ENCODE measurements around the gene FAAP100. TPM values are rescaled to one million over a fixed set of nuclear protein-coding genes. Genes with fewer than 3 reads are reported as not detected.

Gene FAAP100
- total RNA-seq, 1 experiment from 2014 or later: 54.7 TPM

DNA sequence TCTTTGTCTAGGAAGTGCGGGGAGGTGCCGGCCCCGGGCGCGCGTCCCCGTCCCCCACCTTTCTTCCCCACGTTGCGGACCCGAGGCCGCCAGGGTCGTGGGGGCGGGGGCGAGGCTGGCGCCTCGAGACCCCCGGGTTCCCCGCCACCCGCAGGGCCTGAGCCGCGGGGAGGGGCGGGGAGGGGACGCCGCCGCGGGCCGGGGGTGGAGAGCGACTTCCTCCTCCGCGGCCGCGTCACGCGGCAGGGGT, 37.7 kb downstream of the FAAP100 start (continued):
- TF ChIP-seq, protein P1, sequence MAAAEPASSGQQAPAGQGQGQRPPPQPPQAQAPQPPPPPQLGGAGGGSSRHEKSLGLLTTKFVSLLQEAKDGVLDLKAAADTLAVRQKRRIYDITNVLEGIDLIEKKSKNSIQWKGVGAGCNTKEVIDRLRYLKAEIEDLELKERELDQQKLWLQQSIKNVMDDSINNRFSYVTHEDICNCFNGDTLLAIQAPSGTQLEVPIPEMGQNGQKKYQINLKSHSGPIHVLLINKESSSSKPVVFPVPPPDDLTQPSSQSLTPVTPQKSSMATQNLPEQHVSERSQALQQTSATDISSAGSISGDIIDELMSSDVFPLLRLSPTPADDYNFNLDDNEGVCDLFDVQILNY (CRISPR knock-in tag; IDR thresholded peaks at IDR 0.05): no peak
- TF ChIP-seq, protein P2, sequence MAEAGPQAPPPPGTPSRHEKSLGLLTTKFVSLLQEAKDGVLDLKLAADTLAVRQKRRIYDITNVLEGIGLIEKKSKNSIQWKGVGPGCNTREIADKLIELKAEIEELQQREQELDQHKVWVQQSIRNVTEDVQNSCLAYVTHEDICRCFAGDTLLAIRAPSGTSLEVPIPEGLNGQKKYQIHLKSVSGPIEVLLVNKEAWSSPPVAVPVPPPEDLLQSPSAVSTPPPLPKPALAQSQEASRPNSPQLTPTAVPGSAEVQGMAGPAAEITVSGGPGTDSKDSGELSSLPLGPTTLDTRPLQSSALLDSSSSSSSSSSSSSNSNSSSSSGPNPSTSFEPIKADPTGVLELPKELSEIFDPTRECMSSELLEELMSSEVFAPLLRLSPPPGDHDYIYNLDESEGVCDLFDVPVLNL (CRISPR knock-in tag; IDR thresholded peaks at IDR 0.05; ENCODE audit: borderline replicate concordance, low read depth): no peak
- TF ChIP-seq ZNF416 (CRISPR knock-in tag; IDR thresholded peaks at IDR 0.05) (no peak), KAT7 (CRISPR knock-in tag; IDR thresholded peaks at IDR 0.05; ENCODE audit: borderline replicate concordance) (peak; percentile 37; the same call in 1 of the 2 replicates)

DNA sequence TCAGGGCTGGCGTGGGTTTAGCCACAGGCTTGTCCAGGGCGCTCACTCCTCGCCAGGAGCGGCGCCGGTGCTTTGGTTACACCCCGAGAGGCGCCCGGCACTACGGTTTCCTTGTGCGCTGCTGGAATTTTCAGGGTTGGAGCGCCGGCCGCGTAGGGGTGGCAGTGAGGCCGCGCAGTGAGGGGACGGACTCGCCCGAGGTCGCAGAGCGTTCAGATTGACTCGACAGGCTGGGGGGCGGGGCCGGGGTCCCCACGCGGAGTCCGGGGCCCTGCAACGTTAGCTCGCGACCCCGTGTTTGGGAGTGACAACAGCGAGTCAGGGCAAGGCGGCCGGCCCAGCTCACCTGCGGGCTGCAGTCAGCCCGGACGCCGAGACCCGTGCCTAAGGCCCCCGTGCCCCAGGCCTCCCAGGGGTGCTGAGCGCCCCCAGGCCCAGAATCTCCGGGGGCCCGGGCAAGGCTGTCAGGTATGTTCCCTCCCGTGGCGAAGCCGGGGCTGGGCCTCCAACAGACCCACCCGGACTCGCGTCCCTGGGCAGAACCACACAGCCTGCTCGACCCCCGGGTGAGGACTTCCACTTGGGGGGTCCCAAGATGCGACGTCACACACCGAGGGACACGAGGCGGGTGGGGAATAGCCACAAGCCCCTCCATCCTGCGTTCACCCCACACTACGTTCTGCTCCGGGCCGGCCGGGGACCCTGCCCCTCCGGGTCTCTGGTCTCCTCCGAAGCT, 38.2 kb downstream of the FAAP100 start:
- peak overlapping the region; percentile 75 for H3K4me3 Mint-ChIP-seq
- CTCF ChIA-PET: interaction anchor here (1.0 to 3.6 kb wide), 7 partner anchors 10 to 259 kb away, joined by 3 to 27 read pairs (median 4); partner anchors contain the start of gene FAAP100
- H3K9me3 Mint-ChIP-seq: no peaks in the 10 kb centered on the region
- H3K27me3 Mint-ChIP-seq (ENCODE audit: low read depth): peaks cover 19% of the 10 kb centered on the region
- POLR2A ChIA-PET: interaction anchor here (0.6 to 2.3 kb wide), 8 partner anchors 9 to 39 kb away, joined by 3 to 12 read pairs (median 4); partner anchors contain the start of gene FAAP100
- peaks cover 49% of the 10 kb centered on the region for H3K4me1 Mint-ChIP-seq
- peak overlapping the region; percentile 91 for H3K27ac Mint-ChIP-seq
- peak; percentile 0; the same call in 1 of the 2 replicates for ATAC-seq
- DNase-seq (ENCODE audit: low spot score): peak; percentile 68
- H3K36me3 Mint-ChIP-seq: peaks cover 33% of the 10 kb centered on the region
- peak; percentile 18; the same call in 1 of the 2 replicates for TF ChIP-seq ZNF219 (CRISPR knock-in tag; IDR thresholded peaks at IDR 0.05; ENCODE audit: borderline replicate concordance)
- TF ChIP-seq IRF2 (CRISPR knock-in tag; IDR thresholded peaks at IDR 0.05; ENCODE audit: borderline replicate concordance, low read depth): 0 out of 2 replicates have a peak, but pooled peaks have one; percentile 21
- peak; percentile 8; the same call in 1 of the 2 replicates for TF ChIP-seq GABPB1 (CRISPR knock-in tag; IDR thresholded peaks at IDR 0.05)
- TF ChIP-seq ZNF423 (CRISPR knock-in tag; IDR thresholded peaks at IDR 0.05): peak; percentile 84
- 0 out of 2 replicates have a peak, but pooled peaks have one; percentile 42 for TF ChIP-seq KAT7 (CRISPR knock-in tag; IDR thresholded peaks at IDR 0.05; ENCODE audit: borderline replicate concordance)
- TF ChIP-seq FOXP1 (CRISPR knock-in tag; IDR thresholded peaks at IDR 0.05; ENCODE audit: borderline replicate concordance): peak; percentile 16; the same call in 1 of the 2 replicates
- TF ChIP-seq ATF3 (CRISPR knock-in tag; conservative IDR thresholded peaks at IDR 0.05): no peak
- 0 out of 2 replicates have a peak, but pooled peaks have one; percentile 37 for TF ChIP-seq ZNF263 (CRISPR knock-in tag; IDR thresholded peaks at IDR 0.05; ENCODE audit: low read depth)
- TF ChIP-seq ZNF671 (CRISPR knock-in tag; IDR thresholded peaks at IDR 0.05): no peak

GRCh38 chr17:81513372-81513752, 38.8 kb downstream of the FAAP100 start:
- H3K4me1 Mint-ChIP-seq: peaks cover 47% of the 10 kb centered on the region
- peak overlapping the region; percentile 75 for H3K4me3 Mint-ChIP-seq
- DNase-seq (ENCODE audit: low spot score): peak; percentile 83
- peaks cover 38% of the 10 kb centered on the region for H3K36me3 Mint-ChIP-seq
- H3K27ac Mint-ChIP-seq: peak overlapping the region; percentile 91
- POLR2A ChIA-PET: interaction anchor here (0.9 to 2.3 kb wide), 8 partner anchors 10 to 118 kb away, joined by 3 to 12 read pairs (median 6); partner anchors contain the start of genes BAHCC1 and FAAP100
- TF ChIP-seq, protein P3, sequence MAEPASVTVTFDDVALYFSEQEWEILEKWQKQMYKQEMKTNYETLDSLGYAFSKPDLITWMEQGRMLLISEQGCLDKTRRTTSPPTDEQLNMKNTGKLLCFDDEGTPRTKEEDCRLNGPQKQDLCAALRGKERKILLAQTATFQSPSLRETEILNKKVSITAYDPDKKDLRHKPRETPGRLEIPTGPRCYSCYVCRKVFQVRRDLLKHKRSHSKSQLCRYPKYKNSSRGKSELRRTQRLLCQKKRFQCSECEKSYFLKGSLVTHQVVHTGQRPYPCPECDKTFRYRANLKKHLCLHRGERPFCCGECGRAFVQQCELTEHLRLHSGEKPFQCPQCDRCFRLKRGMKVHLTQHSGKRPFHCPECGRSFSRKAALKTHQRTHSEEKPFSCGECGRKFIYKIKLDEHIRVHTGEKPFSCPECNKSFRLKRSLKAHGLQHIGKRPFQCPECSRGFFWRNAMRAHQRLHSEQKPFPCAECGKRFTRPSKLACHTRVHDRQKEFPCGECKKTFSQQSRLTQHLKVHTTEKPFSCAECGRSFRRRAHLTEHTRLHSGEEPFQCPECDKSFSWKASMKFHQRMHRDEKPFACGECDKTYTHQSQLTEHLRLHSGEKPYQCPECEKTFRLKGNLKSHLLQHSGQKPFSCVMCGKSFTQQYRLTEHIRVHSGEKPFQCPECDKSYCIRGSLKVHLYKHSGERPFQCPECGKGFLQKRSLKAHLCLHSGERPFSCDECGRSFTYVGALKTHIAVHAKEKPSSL (CRISPR knock-in tag; conservative IDR thresholded peaks at IDR 0.05): no peak
- TF ChIP-seq HMGA2 (CRISPR knock-in tag; IDR thresholded peaks at IDR 0.05): no peak
- TF ChIP-seq ZNF423 (CRISPR knock-in tag; IDR thresholded peaks at IDR 0.05): peak; percentile 0; the same call in 1 of the 2 replicates
- CTCF ChIA-PET: interaction anchor here (1.0 to 3.6 kb wide), 7 partner anchors 10 to 258 kb away, joined by 3 to 27 read pairs (median 4); partner anchors contain the start of gene FAAP100
- peaks cover 16% of the 10 kb centered on the region for H3K27me3 Mint-ChIP-seq (ENCODE audit: low read depth)
- H3K9me3 Mint-ChIP-seq: no peaks in the 10 kb centered on the region
- ATAC-seq: peak; percentile 15
